HG02763 (cell line): ENCODE data around the gene PTH2R.

Source experiments
- ATAC-seq: cut with Tn5 transposase; IDR thresholded peaks from one replicate; pipeline ENCODE4 v1.9.1; 2021; ENCODE audit warnings: mild to moderate bottlenecking, moderate library complexity; ENCODE audit not compliant: unreplicated experiment

The PTH2R gene

DNA sequence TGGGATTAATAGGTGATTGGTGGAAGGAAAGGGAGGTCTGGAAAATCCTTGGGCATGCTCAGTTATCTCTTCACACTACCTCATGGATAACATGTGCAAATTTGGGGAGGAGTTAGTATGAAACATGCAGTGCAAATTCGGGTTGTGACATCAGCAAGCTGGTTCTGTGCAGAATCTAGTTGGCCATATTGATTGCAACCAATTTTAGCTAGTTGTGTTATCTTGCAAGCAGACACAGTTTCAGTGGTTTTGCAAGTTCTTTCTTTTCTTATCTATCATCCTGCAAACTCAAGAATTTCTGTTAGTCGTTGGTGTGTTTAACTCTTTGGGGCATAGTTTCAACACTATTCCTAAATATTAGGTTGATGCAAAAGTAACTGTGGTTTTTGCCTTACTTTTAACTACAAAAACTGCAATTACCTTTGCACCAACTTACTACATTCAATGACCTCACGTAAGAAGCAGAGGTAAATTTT, 135.4 kb downstream of the PTH2R start:
- ATAC-seq = no peak

DNA sequence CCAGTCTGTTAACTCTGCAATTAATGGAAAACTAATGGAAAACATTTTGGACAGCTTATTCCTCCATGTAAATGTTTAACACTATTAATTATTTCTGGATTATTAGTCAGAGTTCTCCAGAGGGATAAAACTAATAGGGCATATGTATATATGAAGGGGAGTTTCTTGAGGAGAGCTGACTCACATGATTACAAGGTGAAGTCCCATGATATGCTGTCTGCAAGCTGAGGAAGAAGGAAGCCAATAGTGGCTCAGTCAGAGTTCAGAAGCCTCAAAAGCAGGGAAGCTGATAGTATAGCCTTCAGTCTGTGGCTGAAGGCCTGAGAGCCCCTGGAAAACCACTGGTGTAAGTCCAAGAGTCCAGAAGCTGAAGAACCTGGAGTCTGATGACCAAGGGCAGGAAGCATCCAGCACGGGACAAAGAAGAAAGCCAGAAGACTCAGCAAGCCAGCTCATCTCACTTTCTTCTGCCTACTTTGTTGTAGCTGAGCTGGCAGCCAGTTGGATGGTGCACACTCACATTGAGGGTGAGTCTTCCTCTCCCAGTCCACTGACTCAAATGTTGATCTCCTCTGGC, 136.0 kb downstream of the PTH2R start:
- ATAC-seq = no peak
